ENCODE data around the gene DSCAML1. TPM values are rescaled to one million over a fixed set of nuclear protein-coding genes. Genes with fewer than 3 reads are reported as not detected.

The DSCAML1 gene
- total and polyA plus RNA-seq, 10 of the 15 experiments (the other 5 are each of a cell fraction or from before 2014, with no cell fraction given) = 0.03 to 0.18 (median 0.06) TPM; not detected in 1

GRCh38 chr11:117828611-117829368 is 31.8 kb upstream of the DSCAML1 start (continued):
- TF ChIP-seq CUX1 (IDR thresholded peaks at IDR 0.05; ENCODE audit: insufficient replicate concordance, low read depth, low read length) = no peak
- TF ChIP-seq BHLHE40 (IDR thresholded peaks at IDR 0.05; ENCODE audit: borderline replicate concordance in 1 of 2, low read depth in 2 of 2, low read length in 1 of 2) = peak in 1 of 2 experiments; percentile 80; a peak in 2 of 4 replicates
- TF ChIP-seq NRF1 (conservative IDR thresholded peaks at IDR 0.05; ENCODE audit: low read depth, low read length) = no peak
- no peak for TF ChIP-seq USF1 (IDR thresholded peaks at IDR 0.05; ENCODE audit: borderline replicate concordance, extremely low read length, insufficient read depth, low read depth, low read length)
- TF ChIP-seq PML (IDR thresholded peaks at IDR 0.05; ENCODE audit: low read length) = no peak
- TF ChIP-seq LARP7 (IDR thresholded peaks at IDR 0.05) = 0 out of 2 replicates have a peak, but pooled peaks have one; percentile 58
- TF ChIP-seq EZH2 (IDR thresholded peaks at IDR 0.05; ENCODE audit: borderline replicate concordance, control insufficient read depth, low read depth, low read length) = no peak
- peak; percentile 72 for TF ChIP-seq JUNB (IDR thresholded peaks at IDR 0.05)
- no peak for TF ChIP-seq HDAC2 (IDR thresholded peaks at IDR 0.05)
- peak; percentile 80; the same call in 1 of the 2 replicates for TF ChIP-seq ZNF687 (IDR thresholded peaks at IDR 0.05)
- TF ChIP-seq EED (IDR thresholded peaks at IDR 0.05; ENCODE audit: low read depth) = no peak
- TF ChIP-seq BCL11A (IDR thresholded peaks at IDR 0.05; ENCODE audit: low read depth, low read length) = peak; percentile 95
- no peak for TF ChIP-seq SKIL (IDR thresholded peaks at IDR 0.05; ENCODE audit: low read depth, poor library complexity, severe bottlenecking)
- TF ChIP-seq RAD21 (IDR thresholded peaks at IDR 0.05; ENCODE audit: insufficient read depth, low read depth, low read length) = no peak
- TF ChIP-seq IKZF2 (IDR thresholded peaks at IDR 0.05) = peak; percentile 51 to 70; a peak in 2 of 4 replicates
- TF ChIP-seq RFX5 (IDR thresholded peaks at IDR 0.05; ENCODE audit: low read depth, low read length) = no peak
- TF ChIP-seq ESRRA (IDR thresholded peaks at IDR 0.05; ENCODE audit: low read length) = no peak

All from GM12878 (cell line).